Body of pancreas (tissue), 4 donors: ENCODE data around the gene SLC12A3.

Experiments
- POLR2A ChIP-seq, 3 donors: fragments of 450-650 bp; IDR thresholded peaks; one replicate each; pipeline ENCODE4 v1.6.1; 2016; ENCODE audit warnings: antibody characterized with exemption in 3 of 3, mild to moderate bottlenecking in 2 of 3
- TF ChIP-seq, protein P1 (sequence below), 7 experiments: fragments of 450-650 bp in 4 of 7; fragments of 200-600 bp in 3 of 7; sonication (generic) in 3 of 7; IDR thresholded peaks; one replicate each; pipeline ENCODE4 v1.5.1; 2016 to 2019; ENCODE audit warnings: antibody characterized with exemption in 7 of 7

DNA sequence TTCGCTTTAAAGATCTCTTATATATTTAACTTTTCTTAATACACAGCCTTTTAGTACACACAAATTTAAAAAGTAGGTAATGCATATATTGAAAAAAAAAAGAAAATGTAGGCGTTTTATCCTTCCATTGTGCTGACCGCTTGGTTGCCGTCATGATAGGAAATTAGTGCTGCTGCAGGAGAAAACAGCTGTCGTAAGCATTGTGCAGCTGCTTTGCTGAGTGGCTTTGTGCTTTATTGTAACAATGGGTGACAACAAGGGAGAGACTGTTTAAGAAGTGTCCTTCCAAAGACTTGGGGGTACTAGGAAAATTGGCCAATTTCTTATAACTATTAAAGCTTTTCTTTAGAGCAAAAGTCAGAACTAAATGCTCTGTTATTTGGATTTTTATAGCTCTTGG lies 71.9 kb downstream of the SLC12A3 start:
- peak in 1 of 3 donors; percentile 3 for TF ChIP-seq POLR2A (IDR thresholded peaks at IDR 0.05)
- TF ChIP-seq, protein P1, sequence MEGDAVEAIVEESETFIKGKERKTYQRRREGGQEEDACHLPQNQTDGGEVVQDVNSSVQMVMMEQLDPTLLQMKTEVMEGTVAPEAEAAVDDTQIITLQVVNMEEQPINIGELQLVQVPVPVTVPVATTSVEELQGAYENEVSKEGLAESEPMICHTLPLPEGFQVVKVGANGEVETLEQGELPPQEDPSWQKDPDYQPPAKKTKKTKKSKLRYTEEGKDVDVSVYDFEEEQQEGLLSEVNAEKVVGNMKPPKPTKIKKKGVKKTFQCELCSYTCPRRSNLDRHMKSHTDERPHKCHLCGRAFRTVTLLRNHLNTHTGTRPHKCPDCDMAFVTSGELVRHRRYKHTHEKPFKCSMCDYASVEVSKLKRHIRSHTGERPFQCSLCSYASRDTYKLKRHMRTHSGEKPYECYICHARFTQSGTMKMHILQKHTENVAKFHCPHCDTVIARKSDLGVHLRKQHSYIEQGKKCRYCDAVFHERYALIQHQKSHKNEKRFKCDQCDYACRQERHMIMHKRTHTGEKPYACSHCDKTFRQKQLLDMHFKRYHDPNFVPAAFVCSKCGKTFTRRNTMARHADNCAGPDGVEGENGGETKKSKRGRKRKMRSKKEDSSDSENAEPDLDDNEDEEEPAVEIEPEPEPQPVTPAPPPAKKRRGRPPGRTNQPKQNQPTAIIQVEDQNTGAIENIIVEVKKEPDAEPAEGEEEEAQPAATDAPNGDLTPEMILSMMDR (IDR thresholded peaks at IDR 0.05) = no peak
